HG03045 (cell line): ENCODE results near the gene SYTL2.

ENCODE experiments used
- ATAC-seq: cut with Tn5 transposase; IDR thresholded peaks from one replicate; pipeline ENCODE4 v1.9.1; 2021; ENCODE audit warnings: mild to moderate bottlenecking, moderate library complexity; ENCODE audit not compliant: unreplicated experiment

SYTL2 gene

DNA sequence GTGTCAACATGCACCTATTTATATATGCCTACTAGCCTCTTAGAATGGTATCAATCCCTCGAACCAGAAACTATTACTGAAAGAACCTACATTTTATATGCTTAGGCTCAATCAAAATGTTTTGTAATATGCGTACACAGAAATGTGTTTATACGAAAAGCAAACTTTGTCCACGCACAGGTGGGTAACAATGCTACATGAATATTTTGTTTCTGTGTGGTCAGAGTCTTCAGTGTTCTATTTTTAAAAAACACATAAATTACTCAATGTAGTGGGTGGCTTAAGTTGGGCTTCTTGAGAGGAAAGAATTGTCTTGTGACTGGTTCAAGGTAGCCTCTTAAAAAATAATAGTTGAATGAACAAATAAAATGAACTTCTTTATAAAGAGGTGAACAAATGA lies 46.1 kb downstream of the SYTL2 start:
- ATAC-seq = no peak

DNA sequence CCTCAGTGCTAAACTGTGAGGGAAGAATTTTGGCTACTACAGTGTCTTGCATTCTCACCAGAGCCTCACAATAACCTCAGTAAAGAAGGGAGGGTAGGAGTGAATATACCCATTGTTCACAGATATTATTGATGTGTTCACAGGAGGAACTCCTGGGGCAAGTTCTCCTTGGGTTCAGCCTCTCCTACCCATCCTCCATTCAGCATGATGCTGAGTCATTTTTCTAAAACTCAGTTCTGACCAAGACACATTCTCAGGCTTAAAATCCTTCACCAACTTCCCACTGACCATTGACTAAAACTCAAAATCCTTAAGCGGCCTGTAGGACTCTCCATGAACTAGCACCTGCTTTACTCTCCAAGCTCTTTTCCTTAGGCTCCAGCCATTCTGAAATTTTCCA lies 48.7 kb downstream of the SYTL2 start:
- no peak for ATAC-seq

DNA sequence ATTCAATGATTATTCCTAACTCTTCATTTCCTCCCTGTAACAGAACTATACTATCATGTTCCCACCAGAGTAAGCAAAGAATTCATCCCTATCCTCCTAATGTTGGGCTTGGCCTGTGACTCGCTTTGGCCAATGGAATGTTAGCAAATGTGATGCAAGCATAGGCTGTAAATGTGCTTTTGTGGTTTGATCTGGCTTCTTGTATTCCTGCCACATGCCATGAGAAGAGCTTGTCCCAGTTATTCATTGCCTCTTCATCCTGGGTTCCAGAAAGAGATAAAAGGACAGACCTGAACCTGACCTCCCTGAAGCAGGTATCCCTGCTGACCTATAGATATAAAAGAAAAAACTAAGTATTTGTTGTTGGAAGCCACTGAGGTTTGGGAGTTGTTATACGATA lies 51.0 kb downstream of the SYTL2 start:
- ATAC-seq = no peak

DNA sequence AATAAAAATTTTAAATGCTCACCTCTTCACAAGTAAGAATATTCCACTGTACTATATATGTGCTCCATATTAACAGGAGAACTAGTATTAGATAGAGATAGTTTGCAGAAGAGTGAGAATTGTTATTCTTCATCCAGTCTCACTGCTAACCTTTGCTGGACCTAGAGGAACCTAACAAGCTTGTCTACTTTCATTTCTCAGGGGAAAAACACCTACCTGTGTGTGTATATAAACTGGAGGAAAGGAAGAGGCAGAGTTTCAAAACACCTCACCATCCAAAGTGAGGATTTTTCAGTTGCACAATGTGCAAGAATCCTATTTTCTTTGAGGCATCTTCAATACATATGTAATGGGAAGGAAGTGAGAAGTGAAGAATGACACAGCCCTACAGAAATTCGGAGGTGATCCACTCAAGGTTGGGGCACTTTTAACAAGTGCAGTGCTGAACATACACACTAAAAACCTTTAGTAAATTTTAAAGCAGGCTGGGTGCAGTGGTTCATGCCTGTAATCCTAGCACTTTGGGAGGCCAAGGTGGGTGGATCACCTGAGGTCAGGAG lies 52.4 kb downstream of the SYTL2 start:
- no peak for ATAC-seq

DNA sequence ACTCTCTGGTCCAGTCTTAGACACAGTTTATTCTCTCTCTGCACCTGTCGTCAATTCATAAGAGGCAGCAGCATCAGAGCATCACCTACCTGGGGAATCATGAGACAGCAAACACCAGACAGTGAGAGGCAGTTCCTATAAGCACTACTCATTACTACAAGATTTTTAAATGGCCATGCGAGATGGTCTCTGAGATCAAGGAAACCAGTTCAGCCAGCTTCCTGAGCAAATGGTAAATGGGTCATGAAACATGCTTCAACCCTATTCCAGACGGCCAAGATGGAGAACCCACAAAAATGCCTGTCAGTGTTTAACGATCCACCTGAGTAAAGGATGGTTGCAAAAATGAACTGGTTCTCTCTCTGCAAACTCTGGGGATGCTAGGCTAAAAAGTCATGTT lies 52.9 kb downstream of the SYTL2 start:
- ATAC-seq = no peak

DNA sequence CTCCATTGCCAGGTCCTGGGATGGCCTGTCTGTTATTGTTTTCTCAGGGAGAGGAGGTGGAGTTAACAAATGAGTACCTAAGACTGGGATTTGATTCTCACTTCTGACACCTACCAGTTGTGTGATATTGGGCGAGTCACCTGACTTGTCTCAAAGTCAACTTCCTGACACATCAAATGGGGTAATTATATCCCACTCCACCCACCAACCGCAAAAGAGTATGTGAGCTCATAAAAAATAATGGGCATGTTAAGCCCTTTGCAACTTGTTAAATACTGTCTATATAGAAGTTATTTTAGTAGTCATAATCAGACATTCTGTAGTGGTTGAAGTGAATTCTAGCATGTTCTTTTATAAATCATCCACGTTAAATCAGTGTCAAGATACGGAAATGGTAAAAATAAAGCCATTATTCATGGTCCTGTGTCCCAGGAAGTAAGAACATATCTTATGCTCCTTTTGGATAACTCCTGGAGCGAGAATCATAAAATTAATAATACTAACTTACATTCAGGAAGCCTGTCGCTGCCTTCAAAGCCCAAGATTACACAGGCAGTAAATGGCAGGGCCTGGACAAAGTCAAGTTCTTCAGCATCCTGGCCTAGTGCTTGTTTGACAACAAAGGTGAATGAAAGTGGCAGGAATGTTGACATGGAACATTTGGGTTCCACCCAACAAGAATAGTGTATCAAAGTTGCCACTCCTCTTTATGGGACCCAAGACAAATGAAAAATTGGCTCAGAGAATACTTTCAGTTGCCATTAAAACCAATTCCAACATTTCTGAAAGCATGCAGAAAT lies 54.3 kb downstream of the SYTL2 start:
- no peak for ATAC-seq

DNA sequence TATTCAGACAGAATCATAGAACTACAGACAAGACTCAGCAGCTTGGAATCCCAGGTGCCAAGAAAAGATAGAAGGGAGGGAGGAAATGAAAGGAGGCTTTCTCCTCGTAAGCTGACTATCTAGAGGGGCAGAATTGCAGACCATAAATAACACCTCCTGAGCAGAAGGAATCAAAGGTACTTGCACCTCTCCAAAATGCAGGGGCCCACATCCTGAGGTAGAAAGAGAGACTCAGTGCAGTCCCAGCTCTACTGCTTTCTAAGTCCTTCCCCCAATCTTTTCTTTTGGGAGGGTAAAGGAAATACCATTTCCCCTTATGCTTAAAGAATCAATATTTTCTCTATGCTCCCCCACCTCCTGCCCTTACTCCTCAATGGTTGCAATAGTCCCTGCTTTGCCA lies 55.2 kb downstream of the SYTL2 start:
- ATAC-seq = no peak

DNA sequence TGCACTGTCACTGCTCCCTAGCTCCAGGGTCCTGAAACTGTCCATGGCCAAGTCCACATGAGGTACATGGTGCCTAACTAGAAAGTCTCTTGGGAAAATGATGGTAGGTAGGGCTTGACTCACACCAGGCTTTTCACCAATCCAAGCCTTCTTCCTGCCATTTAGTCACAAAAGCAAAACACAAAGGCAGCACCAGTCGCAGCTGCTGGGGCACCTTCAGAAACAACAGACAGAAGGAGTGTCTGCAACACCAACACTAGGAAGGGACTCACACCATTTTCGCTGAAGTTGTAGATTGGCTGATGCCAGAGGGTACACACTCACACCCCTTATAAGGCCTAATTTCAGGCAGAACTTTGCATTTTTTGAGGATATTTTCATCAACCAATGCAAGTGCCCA lies 55.7 kb downstream of the SYTL2 start:
- ATAC-seq = no peak

DNA sequence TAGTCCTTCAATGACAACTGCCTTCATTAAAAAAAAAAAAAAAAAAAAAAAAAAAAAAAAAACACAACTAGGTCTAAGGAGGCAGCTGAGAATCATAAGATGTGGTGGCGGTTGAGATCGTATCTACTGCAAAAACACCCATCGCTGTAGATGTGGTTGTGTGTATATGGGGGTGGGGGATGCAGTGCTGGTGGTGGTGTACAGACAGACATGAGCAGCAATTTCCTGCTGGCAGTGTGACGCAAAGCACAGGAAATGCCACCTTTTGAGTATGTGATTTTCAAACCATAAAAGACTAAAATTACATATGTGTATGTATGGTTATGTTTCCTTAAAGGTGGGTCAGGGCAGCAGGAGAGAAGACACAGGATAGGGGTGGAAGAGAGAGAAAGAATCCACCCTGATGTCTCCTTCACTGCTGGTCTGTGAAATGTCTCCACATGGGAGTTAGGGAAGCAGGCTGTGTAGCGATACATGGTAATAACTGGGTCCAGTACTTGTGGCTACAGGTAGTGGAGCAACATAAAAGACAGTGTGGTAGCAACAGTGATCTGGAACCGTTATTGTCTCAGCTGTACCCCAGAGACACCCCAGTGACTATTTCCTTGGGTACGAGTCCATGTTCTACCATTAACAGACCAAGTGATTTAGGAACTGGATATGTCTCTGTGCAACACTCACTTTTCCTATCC lies 57.9 kb downstream of the SYTL2 start:
- ATAC-seq = no peak

DNA sequence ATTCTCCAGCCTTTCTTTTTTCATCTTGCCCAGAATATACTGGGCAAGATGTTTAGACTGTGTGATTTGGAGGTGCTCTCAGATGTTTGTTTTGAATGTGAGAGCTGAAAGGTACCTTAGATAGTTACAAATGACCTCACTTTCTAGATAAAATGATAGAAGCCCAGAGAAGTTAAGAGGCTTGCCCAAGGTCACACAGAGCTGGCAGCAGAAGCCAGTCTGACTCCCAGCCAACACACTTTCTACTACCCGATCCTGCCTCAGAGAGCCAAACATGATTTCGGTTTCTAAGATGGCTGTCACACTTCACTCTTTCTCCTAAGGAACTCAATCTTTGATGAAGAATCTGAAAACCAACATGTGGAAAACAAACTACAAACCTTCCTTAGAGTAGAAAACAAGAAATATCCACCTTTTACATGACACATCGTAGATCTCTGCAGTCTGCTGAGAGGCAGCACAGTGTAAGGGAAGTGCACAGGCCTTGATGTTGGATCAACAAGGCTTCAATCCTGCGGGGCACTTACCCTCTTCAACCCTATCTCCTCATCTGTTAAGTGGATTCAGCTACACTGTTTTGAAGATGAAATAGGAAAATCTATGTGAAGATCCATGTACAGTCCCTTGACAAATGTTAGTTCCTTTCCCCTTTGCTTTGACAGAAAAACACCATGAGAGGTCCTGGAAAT lies 58.6 kb downstream of the SYTL2 start:
- no peak for ATAC-seq

DNA sequence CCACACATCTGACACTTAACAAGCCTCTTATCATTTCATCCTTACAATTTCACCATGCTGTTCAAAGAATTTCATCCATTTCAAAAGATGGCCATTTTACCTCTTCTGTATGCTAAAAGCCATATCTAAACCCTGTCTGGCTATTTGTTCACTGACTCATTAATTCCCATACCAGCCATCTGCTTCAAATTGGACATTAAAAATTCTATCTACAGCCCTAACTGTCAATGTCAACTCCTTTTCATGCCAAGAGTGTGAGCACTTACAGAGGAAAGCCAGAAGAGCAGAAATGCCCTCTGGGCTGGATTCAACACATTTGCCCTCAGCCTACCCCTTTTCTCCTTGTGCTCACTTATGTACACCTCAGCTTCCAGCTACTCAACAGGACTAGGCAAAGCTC lies 59.2 kb downstream of the SYTL2 start:
- no peak for ATAC-seq

DNA sequence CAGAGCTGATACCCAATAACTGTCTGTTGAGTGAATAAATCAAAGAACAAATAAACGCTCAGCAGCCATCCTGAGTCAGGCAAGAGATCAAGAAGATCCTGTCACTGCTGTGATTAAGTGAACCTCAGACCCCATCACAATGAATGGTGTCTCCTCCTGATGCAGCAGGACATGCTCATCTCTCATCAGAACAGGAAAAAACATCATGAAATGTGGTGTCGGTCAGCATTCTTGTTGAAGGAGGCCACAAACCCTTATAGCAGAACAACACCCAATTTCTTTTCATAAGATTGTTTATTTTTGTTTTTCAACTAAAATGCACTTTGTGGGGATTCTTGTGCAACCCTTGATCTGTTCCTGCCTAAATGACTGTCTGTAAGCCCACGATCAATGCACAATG lies 60.3 kb downstream of the SYTL2 start:
- no peak for ATAC-seq

DNA sequence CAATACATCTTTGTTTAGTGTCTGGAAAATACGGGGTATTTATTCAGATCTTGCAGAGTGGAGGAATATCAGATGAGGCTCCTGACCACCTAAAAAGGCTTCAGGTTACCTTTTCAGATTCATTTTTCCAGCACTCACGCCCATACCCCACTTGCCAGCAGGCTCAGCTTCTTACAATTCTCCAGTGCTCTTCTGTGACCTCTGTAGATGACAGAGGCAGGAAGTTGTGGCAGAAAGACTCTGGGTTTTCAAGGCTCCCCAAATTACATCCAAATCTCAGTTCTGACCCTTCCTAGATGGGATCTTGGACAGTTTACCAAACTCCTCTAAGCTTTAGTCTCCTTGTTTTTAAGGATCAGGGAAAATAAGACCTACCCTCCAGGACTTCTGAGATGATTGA lies 61.1 kb downstream of the SYTL2 start:
- no peak for ATAC-seq

DNA sequence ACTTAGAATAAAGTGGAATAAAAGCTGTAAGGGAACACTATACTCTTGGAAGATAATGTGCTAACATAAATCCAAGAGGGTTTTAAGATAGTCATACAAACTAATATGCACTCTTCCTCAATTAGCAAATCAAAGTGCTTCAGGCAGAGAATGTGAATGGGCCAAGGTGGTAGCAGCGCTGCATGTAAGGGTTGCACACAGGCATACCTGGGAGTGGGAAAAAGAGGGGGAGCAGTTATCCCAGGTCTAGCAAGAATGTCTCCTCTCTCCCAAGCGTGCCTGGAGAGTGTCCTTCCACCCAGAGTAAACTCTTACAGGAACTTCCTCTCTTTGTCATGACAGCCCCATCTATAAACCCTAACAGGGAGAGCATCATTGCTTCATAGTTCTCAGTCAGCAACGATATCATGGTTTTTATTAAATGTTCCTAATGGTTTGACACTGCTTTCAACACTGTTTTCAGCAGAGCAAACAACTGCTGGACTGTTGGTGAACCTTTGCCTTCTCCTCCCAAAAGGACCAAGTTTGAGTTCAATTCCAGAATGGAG lies 61.6 kb downstream of the SYTL2 start:
- no peak for ATAC-seq

DNA sequence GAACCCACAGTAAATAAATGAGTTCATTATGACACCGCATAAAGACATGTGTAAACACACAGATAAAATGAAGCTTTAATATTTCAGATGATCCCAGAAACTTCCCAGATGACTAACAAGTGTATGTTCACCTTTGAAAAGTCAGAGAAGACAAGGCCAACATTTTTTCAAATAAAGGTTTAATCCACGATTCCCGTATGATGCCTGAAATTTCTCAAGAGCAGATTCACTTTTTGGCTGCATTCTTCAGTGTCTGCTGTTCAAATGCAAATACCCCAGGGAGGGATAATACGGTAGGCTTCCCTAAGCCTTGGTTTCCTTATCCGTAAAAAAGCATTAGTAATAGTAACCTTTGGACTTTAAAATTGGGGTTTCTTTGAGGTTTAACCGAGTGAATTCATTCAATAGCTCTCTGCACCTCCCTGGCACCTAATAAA lies 62.5 kb downstream of the SYTL2 start:
- ATAC-seq = no peak

DNA sequence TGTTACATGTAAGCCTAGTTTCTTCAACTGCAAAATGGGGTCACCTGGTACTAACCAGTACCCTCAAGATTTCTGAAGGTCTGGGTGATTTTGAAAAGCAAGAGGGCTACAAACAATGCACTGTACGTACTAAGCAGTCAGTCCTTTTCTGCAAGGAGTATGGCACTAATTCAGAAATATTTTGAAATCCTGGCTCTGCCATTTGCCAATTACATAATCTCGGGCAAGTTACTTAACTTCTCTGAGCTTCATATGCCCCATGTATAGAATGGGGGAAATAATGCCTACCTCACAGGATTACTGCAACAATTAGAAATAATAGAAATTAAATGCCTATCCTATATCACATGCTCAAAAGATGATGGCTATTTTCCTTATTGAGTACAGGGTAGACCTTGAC lies 64.3 kb downstream of the SYTL2 start:
- no peak for ATAC-seq

DNA sequence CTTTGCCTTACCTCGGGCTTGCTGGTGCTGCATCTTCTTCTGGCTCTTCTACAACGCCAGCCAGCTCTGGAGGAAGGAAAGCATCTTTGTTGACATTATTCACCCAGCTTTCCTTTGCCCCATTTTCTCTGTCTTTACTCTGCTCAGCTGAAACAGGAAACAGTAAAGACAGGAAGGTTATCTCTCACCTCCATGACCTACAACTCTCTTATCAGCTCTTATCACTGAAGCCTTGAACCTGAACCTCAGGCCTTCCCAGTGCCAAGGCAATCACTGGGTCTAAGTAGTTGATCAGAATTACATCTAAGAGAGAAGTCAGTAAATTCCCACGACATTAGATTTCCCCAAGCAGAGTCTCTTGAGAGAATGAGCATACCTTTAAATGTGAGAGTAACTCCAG lies 65.3 kb downstream of the SYTL2 start:
- no peak for ATAC-seq

DNA sequence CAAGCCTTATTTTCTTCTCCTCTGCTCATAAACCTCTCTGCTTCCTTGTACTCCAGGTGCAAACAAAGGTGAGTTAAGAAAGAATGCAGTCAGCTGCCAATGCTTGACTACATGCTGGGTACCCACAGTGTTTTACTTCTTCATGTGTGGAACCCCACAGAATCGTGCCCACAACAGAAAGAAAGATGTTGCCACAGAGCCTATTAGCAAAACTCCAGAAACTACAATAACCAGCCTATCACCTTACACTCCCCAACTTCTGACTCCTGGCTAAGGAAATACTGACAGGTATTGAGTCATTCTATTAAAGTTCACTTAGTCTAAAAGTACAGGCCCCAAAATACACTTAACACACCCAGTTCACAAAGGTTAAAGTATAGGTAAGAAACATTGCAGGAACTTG lies 68.1 kb downstream of the SYTL2 start:
- ATAC-seq = no peak

DNA sequence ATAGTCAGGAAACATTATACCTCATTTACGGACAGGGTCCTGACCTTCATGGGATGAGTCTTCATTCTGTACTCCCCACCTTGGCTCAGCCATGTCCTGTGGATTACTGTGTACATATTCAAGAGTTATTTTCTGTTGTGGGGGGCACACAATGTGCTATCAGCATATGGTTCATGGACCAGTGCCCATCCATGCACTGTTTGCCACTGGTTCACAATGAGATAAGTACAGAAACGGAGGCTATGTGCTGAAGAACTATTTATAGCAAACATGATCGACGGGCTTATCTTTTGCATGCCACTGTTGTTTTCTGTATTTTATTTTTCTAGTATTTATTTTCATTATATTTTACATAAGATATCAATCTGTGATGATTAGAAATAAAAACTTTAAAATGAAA lies 68.6 kb downstream of the SYTL2 start:
- ATAC-seq = no peak

DNA sequence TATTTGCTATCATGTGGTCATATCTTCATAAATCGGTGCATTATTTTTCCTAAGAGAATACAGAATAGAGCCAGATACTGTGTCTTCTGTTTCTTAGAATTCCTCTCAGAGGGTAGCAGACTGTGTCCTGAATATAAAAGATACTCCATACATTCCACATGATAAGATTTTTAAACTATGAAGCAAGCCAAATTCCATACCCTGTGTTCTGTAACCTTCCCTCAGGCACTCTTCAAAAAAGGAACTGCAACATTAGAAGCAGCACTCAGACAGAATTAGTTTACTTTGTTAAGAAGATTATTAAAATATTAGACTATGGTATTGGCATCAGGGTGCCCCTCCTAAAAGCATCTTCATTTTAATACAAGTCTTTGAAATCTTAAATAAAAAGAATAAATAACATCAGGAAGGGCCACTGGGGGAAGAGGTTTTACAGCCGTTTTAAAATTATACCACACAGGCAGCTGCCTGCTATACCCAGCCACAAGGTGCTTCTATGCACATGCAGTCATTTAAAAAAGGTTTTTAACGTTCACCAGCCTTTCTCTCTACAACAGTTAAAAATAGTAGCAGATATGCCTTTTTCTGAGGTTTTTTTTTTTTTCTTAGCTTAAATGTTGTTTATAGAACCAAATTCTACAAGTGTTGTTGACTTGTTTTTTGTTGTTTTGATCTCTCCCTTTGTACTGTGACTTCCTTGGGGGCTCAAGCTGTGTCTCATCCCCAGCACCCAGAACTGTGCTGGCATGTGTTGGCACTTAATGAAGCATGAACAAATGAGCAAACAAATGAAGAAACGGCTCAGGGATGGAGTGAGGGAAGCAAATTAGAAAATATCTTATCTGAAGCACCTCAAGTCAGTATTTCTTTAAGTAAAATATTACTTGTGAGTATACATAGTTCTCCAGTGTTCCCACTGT lies 70.2 kb downstream of the SYTL2 start:
- no peak for ATAC-seq
